OCI-LY3 (cell line): Measurements from ENCODE around the gene SLC2A4.

Experiments
- CTCF ChIP-seq: fragments of 200-600, 300-600 bp; sonication (generic); IDR thresholded peaks from 2 replicates; pipeline ENCODE4 v1.5.1; 2014; ENCODE audit warnings: antibody characterized with exemption, low read length, low read depth
- EZH2phosphoT487 ChIP-seq: fragments of 200-600 bp; shearing (Covaris generic); IDR thresholded peaks from 2 replicates; pipeline ENCODE4 v1.6.1; 2018; ENCODE audit warnings: antibody characterized with exemption, mixed run types, low read depth

- TF ChIP-seq CTCF (no peak; the same call in 1 of the 2 replicates), EZH2phosphoT487 (no peak)
Measured at GRCh38 chr17:7336240-7337175, 55.0 kb downstream of the SLC2A4 start, which contains the start of gene ACAP1.
